GM19238 (cell line): ENCODE results near the gene MAP2.

Source experiments
- DNase-seq: peaks from one replicate; pipeline ENCODE4 v3.0.0; 2011; ENCODE audit warnings: low spot score; ENCODE audit not compliant: insufficient read length

The MAP2 gene

GRCh38 chr2:209525331-209525730 is 101.5 kb downstream of the MAP2 start:
- no peak for DNase-seq

GRCh38 chr2:209525834-209526281 is 102.0 kb downstream of the MAP2 start:
- no peak for DNase-seq

GRCh38 chr2:209526561-209526960 is 102.7 kb downstream of the MAP2 start:
- no peak for DNase-seq

GRCh38 chr2:209529579-209529978 is 105.7 kb downstream of the MAP2 start:
- DNase-seq, result no peak

- DNase-seq, result no peak
Measured at GRCh38 chr2:209532321-209532720, 108.5 kb downstream of the MAP2 start.

- no peak for DNase-seq
Measured at GRCh38 chr2:209533391-209533790, 109.5 kb downstream of the MAP2 start.

- no peak for DNase-seq
Measured at GRCh38 chr2:209534228-209534627, 110.4 kb downstream of the MAP2 start.

- no peak for DNase-seq
Measured at GRCh38 chr2:209536363-209536762, 112.5 kb downstream of the MAP2 start.

- DNase-seq, result no peak
Measured at GRCh38 chr2:209547726-209548125, 123.9 kb downstream of the MAP2 start.

GRCh38 chr2:209549589-209549988 is 125.7 kb downstream of the MAP2 start:
- no peak for DNase-seq

- DNase-seq, result no peak
Measured at GRCh38 chr2:209553913-209554312, 130.1 kb downstream of the MAP2 start.

- DNase-seq, result no peak
Measured at GRCh38 chr2:209556354-209556961, 132.6 kb downstream of the MAP2 start.

- no peak for DNase-seq
Measured at GRCh38 chr2:209560911-209561310, 137.1 kb downstream of the MAP2 start.

GRCh38 chr2:209563453-209563852 is 139.6 kb downstream of the MAP2 start:
- DNase-seq, result no peak

- no peak for DNase-seq
Measured at GRCh38 chr2:209564816-209565215, 141.0 kb downstream of the MAP2 start.

GRCh38 chr2:209565896-209566582 is 142.2 kb downstream of the MAP2 start:
- DNase-seq, result no peak

- no peak for DNase-seq
Measured at GRCh38 chr2:209570194-209570593, 146.3 kb downstream of the MAP2 start.

- DNase-seq, result no peak
Measured at GRCh38 chr2:209574515-209574914, 150.7 kb downstream of the MAP2 start.

- DNase-seq, result no peak
Measured at GRCh38 chr2:209577376-209578357, 153.8 kb downstream of the MAP2 start.

GRCh38 chr2:209578394-209579001 is 154.7 kb downstream of the MAP2 start:
- DNase-seq, result no peak

- no peak for DNase-seq
Measured at GRCh38 chr2:209579230-209579749, 155.4 kb downstream of the MAP2 start.
